Body of pancreas (tissue), 4 donors: Measurements from ENCODE around the gene TRMT10C.

ENCODE experiments used
- POLR2A ChIP-seq, 3 donors: fragments of 450-650 bp; IDR thresholded peaks; one replicate each; pipeline ENCODE4 v1.6.1; 2016; ENCODE audit warnings: antibody characterized with exemption in 3 of 3, mild to moderate bottlenecking in 2 of 3
- TF ChIP-seq, protein P1 (sequence below), 7 experiments: fragments of 450-650 bp in 4 of 7; fragments of 200-600 bp in 3 of 7; sonication (generic) in 3 of 7; IDR thresholded peaks; one replicate each; pipeline ENCODE4 v1.5.1; 2016 to 2019; ENCODE audit warnings: antibody characterized with exemption in 7 of 7

GRCh38 chr3:101530686-101531047 is 31.0 kb upstream of the TRMT10C start:
- TF ChIP-seq, protein P1, sequence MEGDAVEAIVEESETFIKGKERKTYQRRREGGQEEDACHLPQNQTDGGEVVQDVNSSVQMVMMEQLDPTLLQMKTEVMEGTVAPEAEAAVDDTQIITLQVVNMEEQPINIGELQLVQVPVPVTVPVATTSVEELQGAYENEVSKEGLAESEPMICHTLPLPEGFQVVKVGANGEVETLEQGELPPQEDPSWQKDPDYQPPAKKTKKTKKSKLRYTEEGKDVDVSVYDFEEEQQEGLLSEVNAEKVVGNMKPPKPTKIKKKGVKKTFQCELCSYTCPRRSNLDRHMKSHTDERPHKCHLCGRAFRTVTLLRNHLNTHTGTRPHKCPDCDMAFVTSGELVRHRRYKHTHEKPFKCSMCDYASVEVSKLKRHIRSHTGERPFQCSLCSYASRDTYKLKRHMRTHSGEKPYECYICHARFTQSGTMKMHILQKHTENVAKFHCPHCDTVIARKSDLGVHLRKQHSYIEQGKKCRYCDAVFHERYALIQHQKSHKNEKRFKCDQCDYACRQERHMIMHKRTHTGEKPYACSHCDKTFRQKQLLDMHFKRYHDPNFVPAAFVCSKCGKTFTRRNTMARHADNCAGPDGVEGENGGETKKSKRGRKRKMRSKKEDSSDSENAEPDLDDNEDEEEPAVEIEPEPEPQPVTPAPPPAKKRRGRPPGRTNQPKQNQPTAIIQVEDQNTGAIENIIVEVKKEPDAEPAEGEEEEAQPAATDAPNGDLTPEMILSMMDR (IDR thresholded peaks at IDR 0.05), result no peak
- TF ChIP-seq POLR2A (IDR thresholded peaks at IDR 0.05), result no peak
